Esophagus squamous epithelium (tissue), 5 donors: ENCODE data around the gene UPF1. TPM values are rescaled to one million over a fixed set of nuclear protein-coding genes. Genes with fewer than 3 reads are reported as not detected.

Experiments used
- DNase-seq: peaks from one replicate; lab custom pipeline; 2025; lab: John Stamatoyannopoulos, UW
- H3K27ac ChIP-seq, 4 donors: fragments of 200-600 bp; sonication (generic); one replicate each; pipeline ENCODE4 v1.5.1; 2016 to 2019; ENCODE audit warnings: mild to moderate bottlenecking in 1 of 4
- H3K27me3 ChIP-seq, 4 donors: fragments of 200-600 bp; sonication (generic); 1 replicate in 3 of 4; 2 replicates in 1 of 4; pipeline versions ENCODE4 v1.5.1 to v1.6.0; 2017 to 2021; ENCODE audit warnings: antibody characterized with exemption in 1 of 4
- H3K36me3 ChIP-seq, 3 donors: fragments of 200-600 bp; sonication (generic); one replicate each; pipeline ENCODE4 v1.5.1; 2016 to 2019
- H3K4me1 ChIP-seq, 3 donors: fragments of 200-600 bp; sonication (generic); one replicate each; pipeline ENCODE4 v1.5.1; 2017 to 2019
- H3K4me3 ChIP-seq, 4 donors: fragments of 200-600 bp; sonication (generic); 1 replicate in 3 of 4; 2 replicates in 1 of 4; pipeline ENCODE4 v1.5.1; 2016 to 2019; ENCODE audit warnings: mild to moderate bottlenecking in 2 of 4, moderate library complexity in 1 of 4
- H3K9me3 ChIP-seq, 3 donors: fragments of 200-600 bp; sonication (generic); one replicate each; pipeline ENCODE4 v1.5.1; 2016 to 2019
- CTCF ChIP-seq, 6 experiments: fragments of 450-650 bp in 4 of 6; fragments of 200-600 bp in 2 of 6; sonication (generic) in 2 of 6; IDR thresholded peaks; one replicate each; pipeline ENCODE4 v1.5.1; 2016 to 2019; ENCODE audit warnings: antibody characterized with exemption in 6 of 6, mild to moderate bottlenecking in 4 of 6, moderate library complexity in 4 of 6
- POLR2A ChIP-seq, 4 donors: fragments of 450-650 bp; IDR thresholded peaks; one replicate each; pipeline ENCODE4 v1.6.1; 2017; ENCODE audit warnings: antibody characterized with exemption in 4 of 4, mild to moderate bottlenecking in 4 of 4, moderate library complexity in 3 of 4
- WGBS, 2 donors: methylation state at CpG; one replicate each; pipeline ENCODE4 v1.1.5; 2018; 5-methylcytosine and 5-hydroxymethylcytosine counted together
- intact Hi-C: fragments of 100-400 bp; cut with DNase I; formaldehyde crosslinking; loops from one replicate; pipeline ENCODE4 v1.15.0; 2022
- total RNA-seq, 4 donors: library from RNA; depleted of rRNA; stranded (reverse); fragments of >200 nt; gene quantifications; one replicate each; pipeline ENCODE4 v1.1.0, GENCODE V29; 2016
- donor health status: DM: yes; HTN: yes; CAD: no.

The UPF1 gene
- total RNA-seq, 4 donors from 2014 or later: 31.6 to 69.7 (median 55.6) TPM

GRCh38 chr19:18878058-18878797 lies 46.5 kb downstream of the UPF1 start:
- no peaks in the 10 kb centered on the region for H3K36me3 ChIP-seq
- intact Hi-C loops: no loop called here
- DNase-seq: no peak
- no peaks in the 10 kb centered on the region for H3K27me3 ChIP-seq
- 80 to 85% methylated on average over 16 to 18 of the region's 25 CpGs for WGBS, 2 donors
- no peaks in the 10 kb centered on the region for H3K4me1 ChIP-seq
- no peak for TF ChIP-seq POLR2A (IDR thresholded peaks at IDR 0.05)
- no peak for TF ChIP-seq CTCF (IDR thresholded peaks at IDR 0.05)
- H3K27ac ChIP-seq: no peak overlapping the region
- H3K9me3 ChIP-seq: no peaks in the 10 kb centered on the region
- no peak overlapping the region for H3K4me3 ChIP-seq

GRCh38 chr19:18878858-18879578 lies 47.3 kb downstream of the UPF1 start:
- intact Hi-C loops: no loop called here
- H3K4me3 ChIP-seq: no peak overlapping the region
- TF ChIP-seq CTCF (IDR thresholded peaks at IDR 0.05) (no peak), POLR2A (IDR thresholded peaks at IDR 0.05) (no peak)
- H3K9me3 ChIP-seq: no peaks in the 10 kb centered on the region
- no peak overlapping the region for H3K27ac ChIP-seq
- H3K36me3 ChIP-seq: no peaks in the 10 kb centered on the region
- no peak for DNase-seq
- H3K27me3 ChIP-seq: no peaks in the 10 kb centered on the region
- WGBS, 2 donors: 78 to 86% methylated on average over 9 to 18 of the region's 34 CpGs
- peaks cover 0 to 5% (median 0%) of the 10 kb centered on the region in 3 donors for H3K4me1 ChIP-seq

GRCh38 chr19:18879579-18880373 lies 48.0 kb downstream of the UPF1 start:
- H3K36me3 ChIP-seq: no peaks in the 10 kb centered on the region
- no peaks in the 10 kb centered on the region for H3K9me3 ChIP-seq
- no peak overlapping the region for H3K27ac ChIP-seq
- 51 to 65% methylated on average over 8 to 13 of the region's 13 CpGs for WGBS, 2 donors
- intact Hi-C loops: no loop called here
- H3K4me1 ChIP-seq: peaks cover 0 to 5% (median 0%) of the 10 kb centered on the region in 3 donors
- DNase-seq: no peak
- no peaks in the 10 kb centered on the region for H3K27me3 ChIP-seq
- no peak overlapping the region for H3K4me3 ChIP-seq
- TF ChIP-seq CTCF (IDR thresholded peaks at IDR 0.05) (no peak), POLR2A (IDR thresholded peaks at IDR 0.05) (no peak)

- H3K9me3 ChIP-seq: no peaks in the 10 kb centered on the region
- H3K27me3 ChIP-seq: no peaks in the 10 kb centered on the region
- intact Hi-C loops: no loop called here
- H3K4me1 ChIP-seq: peaks cover 0 to 5% (median 0%) of the 10 kb centered on the region in 3 donors
- TF ChIP-seq CTCF (IDR thresholded peaks at IDR 0.05) (no peak), POLR2A (IDR thresholded peaks at IDR 0.05) (no peak)
- no peaks in the 10 kb centered on the region for H3K36me3 ChIP-seq
- WGBS, 2 donors: 81 to 90% methylated on average over 6 to 7 of the region's 7 CpGs
- no peak overlapping the region for H3K4me3 ChIP-seq
- DNase-seq: no peak
- no peak overlapping the region for H3K27ac ChIP-seq
These were observed 49.7 kb downstream of the UPF1 start for GRCh38 chr19:18881491-18881890.
